Germinal center (tissue), 1 donor: ENCODE results near the gene ACAP2.
A peak's percentile ranks its signal among the peaks of the same experiment; 100 is the strongest.

ENCODE experiments used
- DNase-seq: peaks from one replicate; pipeline ENCODE4 v3.0.0; 2012; ENCODE audit warnings: mixed read lengths, low spot score

The ACAP2 gene

GRCh38 chr3:195286115-195286872, 156.5 kb downstream of the ACAP2 start:
- DNase-seq, result no peak

- DNase-seq, result no peak
Measured at GRCh38 chr3:195285372-195285771, 157.4 kb downstream of the ACAP2 start.

GRCh38 chr3:195284842-195285241, 158.0 kb downstream of the ACAP2 start:
- DNase-seq, result no peak

GRCh38 chr3:195282961-195283360, 159.9 kb downstream of the ACAP2 start:
- no peak for DNase-seq

GRCh38 chr3:195274259-195274966, 168.4 kb downstream of the ACAP2 start:
- DNase-seq, result no peak

GRCh38 chr3:195271410-195272243, 171.2 kb downstream of the ACAP2 start:
- peak; percentile 90 for DNase-seq

- peak; percentile 90 for DNase-seq
Measured at GRCh38 chr3:195270817-195271409, 171.9 kb downstream of the ACAP2 start, which contains the start of gene XXYLT1. Gene XXYLT1, minus strand, starts transcription at chr3:195271159. Its CDS starts 101 bp downstream, at chr3:195271058.

- peak; percentile 40 for DNase-seq
Measured at GRCh38 chr3:195270079-195270816, 172.6 kb downstream of the ACAP2 start.

GRCh38 chr3:195269375-195270078, 173.3 kb downstream of the ACAP2 start:
- no peak for DNase-seq

- DNase-seq, result no peak
Measured at GRCh38 chr3:195268576-195269309, 174.1 kb downstream of the ACAP2 start.

GRCh38 chr3:195267096-195267495, 175.7 kb downstream of the ACAP2 start:
- no peak for DNase-seq

- no peak for DNase-seq
Measured at GRCh38 chr3:195266428-195266827, 176.4 kb downstream of the ACAP2 start.

GRCh38 chr3:195265363-195265976, 177.3 kb downstream of the ACAP2 start:
- no peak for DNase-seq

GRCh38 chr3:195263925-195264600, 178.8 kb downstream of the ACAP2 start:
- DNase-seq, result no peak

- no peak for DNase-seq
Measured at GRCh38 chr3:195263193-195263924, 179.5 kb downstream of the ACAP2 start.

- no peak for DNase-seq
Measured at GRCh38 chr3:195261925-195262324, 180.9 kb downstream of the ACAP2 start.

GRCh38 chr3:195260280-195260905, 182.4 kb downstream of the ACAP2 start:
- no peak for DNase-seq
